ENCODE results near the gene SEC24D. TPM values are rescaled to one million over a fixed set of nuclear protein-coding genes. Genes with fewer than 3 reads are reported as not detected.

SEC24D gene
- total RNA-seq, 1 experiment from 2014 or later, result 61.5 TPM

GRCh38 chr4:118774321-118774720 is 61.6 kb downstream of the SEC24D start:
- no peak overlapping the region for H3K27ac ChIP-seq (ENCODE audit: insufficient read length, low read depth, low read length)
- no CpG with 5 or more reads among the region's 1 CpG for whole genome bisulfite sequencing (ENCODE audit: extremely low coverage, insufficient read length, low lambda C conversion rate)
- no peak overlapping the region for H2BK20ac ChIP-seq (ENCODE audit: low read depth, low read length, poor library complexity, severe bottlenecking)

More at GRCh38 chr4:118774321-118774720, 61.6 kb downstream of the SEC24D start:
- peaks cover 0 to 15% (median 2%) of the 10 kb centered on the region in 3 experiments; a peak in 5 of 7 replicates for H3K36me3 Mint-ChIP-seq (ENCODE audit: insufficient read depth in 1 of 3, low read depth in 3 of 3)
- Histone ChIP-seq H3K9me3 (ENCODE audit: control insufficient read depth, low read depth, low read length) (no peaks in the 10 kb centered on the region), H2BK120ac (ENCODE audit: low read depth, low read length, poor library complexity, severe bottlenecking) (no peak overlapping the region), H3K56ac (ENCODE audit: insufficient read length, low read depth, low read length) (no peak overlapping the region), H4K91ac (ENCODE audit: insufficient read length, low read depth, low read length) (no peak overlapping the region), H4K20me1 (ENCODE audit: control insufficient read depth, insufficient read depth, insufficient read length) (no peaks in the 10 kb centered on the region), H2BK15ac (ENCODE audit: low read depth, low read length) (no peak overlapping the region), H2BK5ac (ENCODE audit: insufficient read length, low read length) (no peak overlapping the region), H3K4me2 (ENCODE audit: insufficient read depth, insufficient read length, low read length) (no peak overlapping the region), H3K4ac (ENCODE audit: low read depth, low read length) (no peak overlapping the region), H3K18ac (ENCODE audit: insufficient read length, low read depth, low read length) (no peak overlapping the region), H3K79me1 (ENCODE audit: insufficient read depth, low read depth, low read length, poor library complexity, severe bottlenecking) (no peaks in the 10 kb centered on the region), H3K4me1 (ENCODE audit: insufficient read depth, low read length) (peaks cover 3% of the 10 kb centered on the region; the same call in 1 of the 2 replicates), H3K9ac (ENCODE audit: extremely low read depth, insufficient read length, low read length) (no peak overlapping the region), H3K27me3 (ENCODE audit: insufficient read depth, low read length) (no peaks in the 10 kb centered on the region), H3T11ph (ENCODE audit: low read length) (no peak overlapping the region), H3K23me2 (ENCODE audit: insufficient read length, low read depth, low read length, poor library complexity, severe bottlenecking) (no peaks in the 10 kb centered on the region), H2BK12ac (ENCODE audit: insufficient read length, low read depth, low read length) (no peak overlapping the region), H2AFZ (ENCODE audit: low read length) (no peak overlapping the region), H3K79me2 (ENCODE audit: insufficient read depth, low read length) (no peaks in the 10 kb centered on the region), H3K23ac (ENCODE audit: insufficient read length, low read depth, low read length) (no peak overlapping the region), H4K5ac (ENCODE audit: insufficient read length, low read depth, low read length) (no peak overlapping the region), H3K14ac (ENCODE audit: insufficient read depth, low read length) (no peak overlapping the region), H2AK5ac (ENCODE audit: insufficient read length, low read length) (no peak overlapping the region), H4K8ac (replicated peaks; ENCODE audit: insufficient read length, low read depth, low read length) (no peak overlapping the region)
- H3K4me3 Mint-ChIP-seq, result no peak overlapping the region
- H3K4me1 Mint-ChIP-seq, result peaks cover 17 to 18% of the 10 kb centered on the region in 2 experiments
- H3K27ac Mint-ChIP-seq, result no peak overlapping the region; a peak in 1 of 7 replicates
- peaks cover 0 to 2% of the 10 kb centered on the region in 2 experiments; a peak in 2 of 5 replicates for H3K9me3 Mint-ChIP-seq
- no peaks in the 10 kb centered on the region for H3K27me3 Mint-ChIP-seq (ENCODE audit: low read depth)
- DNase-seq, result no peak
- TF ChIP-seq CTCF (conservative IDR thresholded peaks at IDR 0.05), result no peak
